Omental fat pad (tissue), 4 donors: ENCODE results near the gene ZNF627. TPM values are rescaled to one million over a fixed set of nuclear protein-coding genes. Genes with fewer than 3 reads are reported as not detected.

Source experiments
- ATAC-seq: fragments of 150-250 bp; one replicate; pipeline ENCODE4 v1.9.1; 2016; ENCODE audit warnings: mild to moderate bottlenecking, moderate library complexity; ENCODE audit not compliant: low FRiP score
- DNase-seq: peaks from one replicate; pipeline ENCODE4 v3.0.0-alpha.2; 2019; ENCODE audit warnings: low spot score
- CTCF ChIP-seq, 3 donors: fragments of 450-650 bp; IDR thresholded peaks; one replicate each; pipeline ENCODE4 v1.5.1; 2016 to 2017; ENCODE audit warnings: antibody characterized with exemption in 3 of 3, mild to moderate bottlenecking in 3 of 3, moderate library complexity in 2 of 3
- total RNA-seq, 4 donors: library from RNA; depleted of rRNA; stranded (reverse); fragments of >200 nt; gene quantifications; one replicate each; pipeline ENCODE4 v1.1.0, GENCODE V29; 2016

Gene ZNF627
- total RNA-seq, 4 donors from 2014 or later = 5.4 to 12.1 (median 6.2) TPM

- DNase-seq (no peak), ATAC-seq (no peak)
- no peak for TF ChIP-seq CTCF (IDR thresholded peaks at IDR 0.05)
Measured at GRCh38 chr19:11652056-11652455, 54.8 kb downstream of the ZNF627 start.

- TF ChIP-seq CTCF (IDR thresholded peaks at IDR 0.05) = no peak
- DNase-seq (no peak), ATAC-seq (no peak)
Measured at GRCh38 chr19:11652492-11652891, 55.2 kb downstream of the ZNF627 start.

GRCh38 chr19:11656535-11656934 lies 59.3 kb downstream of the ZNF627 start:
- TF ChIP-seq CTCF (IDR thresholded peaks at IDR 0.05) = no peak
- DNase-seq (no peak), ATAC-seq (no peak)

- ATAC-seq (no peak), DNase-seq (no peak)
- TF ChIP-seq CTCF (IDR thresholded peaks at IDR 0.05) = no peak
Measured at GRCh38 chr19:11657307-11657706, 60.0 kb downstream of the ZNF627 start.

- no peak for ATAC-seq
- DNase-seq = no peak
- no peak for TF ChIP-seq CTCF (IDR thresholded peaks at IDR 0.05)
Measured at GRCh38 chr19:11658970-11659369, 61.7 kb downstream of the ZNF627 start.

GRCh38 chr19:11659612-11660011 lies 62.3 kb downstream of the ZNF627 start:
- no peak for TF ChIP-seq CTCF (IDR thresholded peaks at IDR 0.05)
- DNase-seq (no peak), ATAC-seq (no peak)

- TF ChIP-seq CTCF (IDR thresholded peaks at IDR 0.05) = no peak
- ATAC-seq (no peak), DNase-seq (no peak)
Measured at GRCh38 chr19:11662278-11662677, 65.0 kb downstream of the ZNF627 start.
